Endothelial cell of umbilical vein (primary cell): ENCODE data around the gene CLNK. TPM values are rescaled to one million over a fixed set of nuclear protein-coding genes. Genes with fewer than 3 reads are reported as not detected.

ENCODE experiments used
- BruUV-seq: library from RNA; stranded (reverse); fragments of 400-500 nt; replicated peaks from 2 replicates; lab custom pipeline; 2021; lab: Mats Ljungman, UMichigan
- CTCF ChIA-PET: fragments of 300-600, 350-600 bp; sonication (Branson Sonifier 250); formaldehyde crosslinking; loops from one replicate; lab custom pipeline; 2021; ENCODE audit warnings: antibody characterized with exemption, inconsistent platforms; lab: Charles Lee
- POLR2A ChIA-PET: fragments of 300-600, 350-600 bp; sonication (Branson Sonifier 250); formaldehyde crosslinking; loops from one replicate; lab custom pipeline; 2021; ENCODE audit warnings: antibody characterized with exemption, inconsistent platforms; lab: Charles Lee
- DNase-seq: peaks from one replicate; pipeline ENCODE4 v3.0.0-alpha.2; 2011; ENCODE audit warnings: low read depth, low spot score
- FAIRE-seq: peaks from 2 replicates; lab custom pipeline; 2011; peaks lifted over from hg19 to GRCh38; lab: Jason Lieb, UNC
- H2AFZ ChIP-seq: 2 replicates; pipeline ENCODE4 v1.6.0; 2012; ENCODE audit warnings: low read depth, low read length, control low read depth, inconsistent platforms
- H3K27ac ChIP-seq: 2 replicates; pipeline ENCODE4 v1.5.1; 2011; ENCODE audit warnings: low read depth, mild to moderate bottlenecking, control low read depth, low read length, moderate library complexity; ENCODE audit not compliant: insufficient read depth
- H3K27me3 ChIP-seq, 2 experiments: 2 replicates each; pipeline versions ENCODE4 v1.6.0 to v1.6.1; 2011; ENCODE audit warnings: low read length in 2 of 2, mixed read lengths in 1 of 2; ENCODE audit not compliant: control insufficient read depth in 2 of 2, insufficient read depth in 2 of 2
- H3K36me3 ChIP-seq, 2 experiments: 2 replicates in 1 of 2; 3 replicates in 1 of 2; pipeline ENCODE4 v1.5.1; 2011; ENCODE audit warnings: low read length in 2 of 2, mild to moderate bottlenecking in 1 of 2, moderate library complexity in 1 of 2; ENCODE audit not compliant: control insufficient read depth in 2 of 2, insufficient read depth in 2 of 2; ENCODE audit errors: extremely low read depth in 1 of 2
- H3K4me1 ChIP-seq: 3 replicates; pipeline ENCODE4 v1.5.1; 2011; ENCODE audit warnings: mild to moderate bottlenecking, low read length; ENCODE audit not compliant: control insufficient read depth, insufficient read depth; ENCODE audit errors: extremely low read depth
- H3K4me2 ChIP-seq: 2 replicates; pipeline ENCODE4 v1.6.1; 2011; ENCODE audit warnings: low read length, control low read depth, mixed read lengths; ENCODE audit not compliant: insufficient read depth
- H3K4me3 ChIP-seq, 3 experiments: fragments of 200-600 bp in 1 of 3; sonication (generic), shearing (Covaris generic) in 1 of 3; replicated peaks in 1 of 3; 2 replicates each; pipeline ENCODE4 v1.5.1; 2011 to 2016; ENCODE audit warnings: control low read depth in 3 of 3, low read length in 3 of 3, mild to moderate bottlenecking in 2 of 3, inconsistent platforms in 1 of 3, low read depth in 1 of 3, moderate library complexity in 1 of 3; ENCODE audit not compliant: insufficient read depth in 1 of 3
- H3K79me2 ChIP-seq: 2 replicates; pipeline ENCODE4 v1.6.0; 2012; ENCODE audit warnings: low read length, inconsistent platforms; ENCODE audit not compliant: control insufficient read depth, insufficient read depth
- H3K9ac ChIP-seq: replicated peaks from 2 replicates; pipeline ENCODE3; 2011; ENCODE audit warnings: low read length, control low read depth; ENCODE audit not compliant: insufficient read depth; ENCODE audit errors: extremely low read depth
- H3K9me1 ChIP-seq: replicated peaks from 3 replicates; pipeline ENCODE4 v1.6.0; 2011; ENCODE audit warnings: mild to moderate bottlenecking, low read length; ENCODE audit not compliant: control insufficient read depth, insufficient read depth; ENCODE audit errors: extremely low read depth
- H3K9me3 ChIP-seq: replicated peaks from 2 replicates; pipeline ENCODE4 v1.5.1; 2012; ENCODE audit warnings: low read length, inconsistent platforms; ENCODE audit not compliant: control insufficient read depth, insufficient read depth
- H4K20me1 ChIP-seq: replicated peaks from 2 replicates; pipeline ENCODE3; 2011; ENCODE audit warnings: mild to moderate bottlenecking, low read length; ENCODE audit not compliant: control insufficient read depth, insufficient read depth; ENCODE audit errors: extremely low read depth
- EZH2 ChIP-seq: IDR thresholded peaks from 2 replicates; pipeline ENCODE4 v1.6.1; 2012; ENCODE audit warnings: borderline replicate concordance, low read depth, mild to moderate bottlenecking, moderate library complexity, low read length, inconsistent platforms; ENCODE audit not compliant: severe bottlenecking
- FOS ChIP-seq: IDR thresholded peaks from 2 replicates; pipeline ENCODE4 v1.6.1; 2011; ENCODE audit warnings: mild to moderate bottlenecking, low read length, moderate library complexity, borderline replicate concordance; ENCODE audit not compliant: insufficient read depth
- GATA2 ChIP-seq: IDR thresholded peaks from 2 replicates; pipeline ENCODE4 v1.7.0; 2011; ENCODE audit warnings: low read depth, mild to moderate bottlenecking, moderate library complexity, mixed read lengths, low read length; ENCODE audit not compliant: insufficient read length, insufficient read depth
- MYC ChIP-seq: IDR thresholded peaks from one replicate; pipeline ENCODE4 v1.6.1; 2011; ENCODE audit warnings: mild to moderate bottlenecking, low read depth, low read length
- POLR2AphosphoS5 ChIP-seq: IDR thresholded peaks from 2 replicates; pipeline ENCODE4 v1.6.1; 2012; ENCODE audit warnings: low read depth, mild to moderate bottlenecking, control low read depth, low read length, moderate library complexity; ENCODE audit not compliant: insufficient read depth
- dilution Hi-C: fragments of 300-500 bp; cut with MboI; formaldehyde crosslinking; loops from one replicate; pipeline ENCODE4 v1.15.0; 2019; ENCODE audit warnings: low sequenced_read_pairs; ENCODE audit not compliant: extremely low pct_ligation_motif_present
- intact Hi-C: fragments of 100-400 bp; cut with micrococcal nuclease; formaldehyde crosslinking; loops from one replicate; pipeline ENCODE4 v1.10.0; 2022
- polyA plus RNA-seq, 4 experiments: library from polyadenylated mRNA; depleted of rRNA in 3 of 4; stranded (reverse) in 3 of 4; unstranded in 1 of 4; fragments of >200 nt; gene quantifications; 2 replicates each; pipeline versions ENCODE4 v1.2.1 to v1.2.3, GENCODE V29; 2011 to 2012; ENCODE audit warnings: missing spikeins in 1 of 4
- total RNA-seq: library from RNA; stranded (reverse); gene quantifications from 2 replicates; pipeline ENCODE4 v1.2.3, GENCODE V29; 2021
- TF ChIP-seq, protein P1 (sequence below), 2 donors: IDR thresholded peaks; 1 replicate in 1 of 2; 2 replicates in 1 of 2; pipeline ENCODE4 v1.5.1; 2011; ENCODE audit warnings: low read length in 2 of 2, mild to moderate bottlenecking in 2 of 2, moderate library complexity in 2 of 2, control low read depth in 1 of 2, inconsistent platforms in 1 of 2, low read depth in 1 of 2; ENCODE audit not compliant: insufficient read depth in 1 of 2; ENCODE audit errors: extremely low read depth in 1 of 2
- TF ChIP-seq, protein P2 (sequence below): IDR thresholded peaks from 2 replicates; pipeline ENCODE4 v1.6.1; 2011; ENCODE audit not compliant: insufficient read depth, insufficient read length

Gene CLNK
- total and polyA plus RNA-seq, 2 donors (not counting 3 experiments of a cell fraction or from before 2014, with no cell fraction given), result not detected

- BruUV-seq, result no TSS peak
- Histone ChIP-seq H3K4me1 (no peaks in the 10 kb centered on the region), H3K4me3 (no peak overlapping the region), H4K20me1 (no peaks in the 10 kb centered on the region), H3K79me2 (no peaks in the 10 kb centered on the region), H3K27ac (no peak overlapping the region), H3K36me3 (no peaks in the 10 kb centered on the region), H3K9ac (no peak overlapping the region), H2AFZ (no peak overlapping the region), H3K9me3 (no peaks in the 10 kb centered on the region), H3K9me1 (no peaks in the 10 kb centered on the region), H3K27me3 (no peaks in the 10 kb centered on the region), H3K4me2 (no peak overlapping the region)
- ChIA-PET POLR2A (no interaction called here), CTCF (interaction anchor here (1.7 kb wide), 1 partner anchor 79 kb away, joined by 3 read pairs; no protein-coding TSS in a partner anchor)
- intact Hi-C loops, result no loop called here
- TF ChIP-seq EZH2, result no peak
- TF ChIP-seq, protein P1, sequence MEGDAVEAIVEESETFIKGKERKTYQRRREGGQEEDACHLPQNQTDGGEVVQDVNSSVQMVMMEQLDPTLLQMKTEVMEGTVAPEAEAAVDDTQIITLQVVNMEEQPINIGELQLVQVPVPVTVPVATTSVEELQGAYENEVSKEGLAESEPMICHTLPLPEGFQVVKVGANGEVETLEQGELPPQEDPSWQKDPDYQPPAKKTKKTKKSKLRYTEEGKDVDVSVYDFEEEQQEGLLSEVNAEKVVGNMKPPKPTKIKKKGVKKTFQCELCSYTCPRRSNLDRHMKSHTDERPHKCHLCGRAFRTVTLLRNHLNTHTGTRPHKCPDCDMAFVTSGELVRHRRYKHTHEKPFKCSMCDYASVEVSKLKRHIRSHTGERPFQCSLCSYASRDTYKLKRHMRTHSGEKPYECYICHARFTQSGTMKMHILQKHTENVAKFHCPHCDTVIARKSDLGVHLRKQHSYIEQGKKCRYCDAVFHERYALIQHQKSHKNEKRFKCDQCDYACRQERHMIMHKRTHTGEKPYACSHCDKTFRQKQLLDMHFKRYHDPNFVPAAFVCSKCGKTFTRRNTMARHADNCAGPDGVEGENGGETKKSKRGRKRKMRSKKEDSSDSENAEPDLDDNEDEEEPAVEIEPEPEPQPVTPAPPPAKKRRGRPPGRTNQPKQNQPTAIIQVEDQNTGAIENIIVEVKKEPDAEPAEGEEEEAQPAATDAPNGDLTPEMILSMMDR (IDR thresholded peaks at IDR 0.05; ENCODE audit: extremely low read depth in 1 of 2, insufficient read depth in 1 of 2, low read depth in 1 of 2, low read length in 2 of 2), result no peak
- no peak for TF ChIP-seq GATA2
- no peak for TF ChIP-seq FOS
- TF ChIP-seq POLR2AphosphoS5, result no peak
- no peak for TF ChIP-seq MYC
- TF ChIP-seq, protein P2, sequence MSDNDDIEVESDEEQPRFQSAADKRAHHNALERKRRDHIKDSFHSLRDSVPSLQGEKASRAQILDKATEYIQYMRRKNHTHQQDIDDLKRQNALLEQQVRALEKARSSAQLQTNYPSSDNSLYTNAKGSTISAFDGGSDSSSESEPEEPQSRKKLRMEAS, result no peak
- no peak for FAIRE-seq
- dilution Hi-C loops, result no loop called here
- DNase-seq, result no peak
Observed at GRCh38 chr4:10696253-10696652, 11.7 kb upstream of the CLNK start.
